B cell (primary cell): ENCODE data around the gene FBRS. TPM values are rescaled to one million over a fixed set of nuclear protein-coding genes. Genes with fewer than 3 reads are reported as not detected.

Experiments used
- polyA plus RNA-seq: library from polyadenylated mRNA; depleted of rRNA; stranded (reverse); fragments of >200 nt; gene quantifications from 2 replicates; pipeline ENCODE4 v1.2.3, GENCODE V29; 2012
- small RNA-seq: library from RNA; depleted of rRNA; stranded (forward); fragments of <200 nt; gene quantifications from one replicate; pipeline ENCODE3, GENCODE V24; 2012; ENCODE audit warnings: low replicate concordance, low read depth; ENCODE audit not compliant: insufficient read length
- total RNA-seq, 2 donors: library from RNA; stranded (reverse); fragments of 120-200 nt in 1 of 2; gene quantifications; 1 replicate in 1 of 2; 2 replicates in 1 of 2; pipeline versions ENCODE4 v1.2.3 to v1.2.4, GENCODE V29; 2013 to 2022

Gene FBRS
- total and polyA plus RNA-seq, 2 donors (not counting 1 experiment from before 2014, with no cell fraction given) = 68.3 to 194 TPM

Small RNA genes lying within 50 kb of the gene (small RNA-seq; reads per million reads assigned to genes)
- not detected for gene AC093249.1
- not detected for gene RNU6-1043P
- not detected for gene RNU6-416P
- 38.3 reads per million, percentile 92 among the genes with 10 or more reads in this experiment for gene SNORA30

Other genes starting within 250 kb of the FBRS start
- 25.0 and 28.9 TPM in 2 replicates for gene DCTPP1, start 228.4 kb upstream of the FBRS start, total RNA-seq
- 26.0 and 30.3 TPM in 2 replicates for gene DCTPP1, start 228.4 kb upstream of the FBRS start, polyA plus RNA-seq
- gene SEPHS2, start 212.6 kb upstream of the FBRS start, total RNA-seq = 62.2 and 63.2 TPM in 2 replicates
- gene SEPHS2, start 212.6 kb upstream of the FBRS start, polyA plus RNA-seq = 8.1 and 13.8 TPM in 2 replicates
- gene ITGAL, start 185.7 kb upstream of the FBRS start, total RNA-seq = 176 and 184 TPM in 2 replicates
- gene ITGAL, start 185.7 kb upstream of the FBRS start, polyA plus RNA-seq = 110 and 118 TPM in 2 replicates
- gene ZNF768, start 131.9 kb upstream of the FBRS start, total RNA-seq = 33.3 and 36.5 TPM in 2 replicates
- gene ZNF768, start 131.9 kb upstream of the FBRS start, polyA plus RNA-seq = 16.8 and 24.8 TPM in 2 replicates
- 17.3 and 27.1 TPM in 2 replicates for gene ZNF747, start 123.6 kb upstream of the FBRS start, total RNA-seq
- gene ZNF747, start 123.6 kb upstream of the FBRS start, polyA plus RNA-seq = 7.3 and 9.7 TPM in 2 replicates
- gene ZNF764, start 100.1 kb upstream of the FBRS start, total RNA-seq = 19.7 and 20.9 TPM in 2 replicates
- 11.0 and 12.6 TPM in 2 replicates for gene ZNF764, start 100.1 kb upstream of the FBRS start, polyA plus RNA-seq
- 23.1 and 24.9 TPM in 2 replicates for gene ZNF688, start 86.7 kb upstream of the FBRS start, total RNA-seq
- gene ZNF688, start 86.7 kb upstream of the FBRS start, polyA plus RNA-seq = 15.9 and 20.6 TPM in 2 replicates
- gene ZNF785, start 72.7 kb upstream of the FBRS start, total RNA-seq = 39.7 and 44.6 TPM in 2 replicates
- gene ZNF785, start 72.7 kb upstream of the FBRS start, polyA plus RNA-seq = 9.6 and 12.2 TPM in 2 replicates
- 11.9 and 12.4 TPM in 2 replicates for gene ZNF689, start 48.0 kb upstream of the FBRS start, total RNA-seq
- gene ZNF689, start 48.0 kb upstream of the FBRS start, polyA plus RNA-seq = 8.1 and 9.6 TPM in 2 replicates
- 92.7 and 95.8 TPM in 2 replicates for gene PRR14, start 7.5 kb upstream of the FBRS start, total RNA-seq
- gene PRR14, start 7.5 kb upstream of the FBRS start, polyA plus RNA-seq = 62.4 and 63.5 TPM in 2 replicates
- gene SRCAP, start 40.7 kb downstream of the FBRS start, total RNA-seq = 142 and 145 TPM in 2 replicates
- gene SRCAP, start 40.7 kb downstream of the FBRS start, polyA plus RNA-seq = 20.9 and 21.4 TPM in 2 replicates
- 54.1 and 55.7 TPM in 2 replicates for gene PHKG2, start 90.0 kb downstream of the FBRS start, total RNA-seq
- gene PHKG2, start 90.0 kb downstream of the FBRS start, polyA plus RNA-seq = 79.0 and 80.8 TPM in 2 replicates
- 9.3 and 11.7 TPM in 2 replicates for gene CFAP119, start 103.6 kb downstream of the FBRS start, total RNA-seq
- gene CFAP119, start 103.6 kb downstream of the FBRS start, polyA plus RNA-seq = 8.5 and 10.4 TPM in 2 replicates
- 120 and 121 TPM in 2 replicates for gene RNF40, start 103.9 kb downstream of the FBRS start, total RNA-seq
- gene RNF40, start 103.9 kb downstream of the FBRS start, polyA plus RNA-seq = 41.8 and 44.3 TPM in 2 replicates
- 6.4 and 6.9 TPM in 2 replicates for gene ZNF629, start 128.8 kb downstream of the FBRS start, total RNA-seq
- gene ZNF629, start 128.8 kb downstream of the FBRS start, polyA plus RNA-seq = 0.82 and 1.2 TPM in 2 replicates
- 30.5 and 31.6 TPM in 2 replicates for gene BCL7C, start 235.6 kb downstream of the FBRS start, total RNA-seq
- gene BCL7C, start 235.6 kb downstream of the FBRS start, polyA plus RNA-seq = 14.9 and 17.1 TPM in 2 replicates
- 0.81 and 1.0 TPM in 2 replicates for gene CTF1, start 238.2 kb downstream of the FBRS start, total RNA-seq
- gene CTF1, start 238.2 kb downstream of the FBRS start, polyA plus RNA-seq = 0.78 and 0.99 TPM in 2 replicates